GM23248 (cell line): ENCODE results near the gene SLC25A33.

Experiments
- EZH2 ChIP-seq: fragments of 200-600 bp; sonication (generic); IDR thresholded peaks from 2 replicates; pipeline ENCODE4 v1.6.1; 2018; ENCODE audit warnings: antibody characterized with exemption, mild to moderate bottlenecking; ENCODE audit not compliant: insufficient read depth, poor library complexity, severe bottlenecking
- EZH2phosphoT487 ChIP-seq: fragments of 200-600 bp; sonication (generic); IDR thresholded peaks from 2 replicates; pipeline ENCODE4 v1.6.1; 2018; ENCODE audit warnings: antibody characterized with exemption, moderate library complexity, mild to moderate bottlenecking, low read depth; ENCODE audit not compliant: insufficient read depth

- TF ChIP-seq EZH2phosphoT487 = no peak
- TF ChIP-seq EZH2 = no peak
Observed at GRCh38 chr1:9589719-9590157, 50.5 kb downstream of the SLC25A33 start.
